Measurements from ENCODE around the gene ITGA2B. TPM values are rescaled to one million over a fixed set of nuclear protein-coding genes. Genes with fewer than 3 reads are reported as not detected.
"Not testable (repeated sequence)": the region's sequence is repeated elsewhere in the genome, so short reads cannot be mapped to it uniquely, and the experiment has no call there.

Gene ITGA2B
- total RNA-seq, 1 experiment from 2014 or later = not detected

GRCh38 chr17:44394112-44394511 is 4.7 kb upstream of the ITGA2B start:
- DNase-seq (ENCODE audit: low spot score) = not testable (repeated sequence)

GRCh38 chr17:44390250-44390870 is 911 bp upstream of the ITGA2B start:
- no peak for DNase-seq (ENCODE audit: low spot score)

- no peak for DNase-seq (ENCODE audit: low spot score)
Observed at GRCh38 chr17:44389723-44390202, 314 bp upstream of the ITGA2B start.

- no peak for DNase-seq (ENCODE audit: low spot score)
Observed at GRCh38 chr17:44387804-44388203, 1.6 kb downstream of the ITGA2B start.

GRCh38 chr17:44386182-44386525 is 3.3 kb downstream of the ITGA2B start:
- no peak for DNase-seq (ENCODE audit: low spot score)

- DNase-seq (ENCODE audit: low spot score) = no peak
Observed at GRCh38 chr17:44385287-44386181, 3.9 kb downstream of the ITGA2B start.

- no peak for DNase-seq (ENCODE audit: low spot score)
Observed at GRCh38 chr17:44384823-44385286, 4.6 kb downstream of the ITGA2B start.

GRCh38 chr17:44384281-44384822 is 5.1 kb downstream of the ITGA2B start:
- DNase-seq (ENCODE audit: low spot score) = no peak

- DNase-seq (ENCODE audit: low spot score) = no peak
Observed at GRCh38 chr17:44383861-44384260, 5.6 kb downstream of the ITGA2B start.

- DNase-seq (ENCODE audit: low spot score) = no peak
Observed at GRCh38 chr17:44383363-44383762, 6.1 kb downstream of the ITGA2B start.

- no peak for DNase-seq (ENCODE audit: low spot score)
Observed at GRCh38 chr17:44382917-44383316, 6.5 kb downstream of the ITGA2B start.

GRCh38 chr17:44381810-44382305 is 7.6 kb downstream of the ITGA2B start:
- DNase-seq (ENCODE audit: low spot score) = no peak

GRCh38 chr17:44380767-44381166 is 8.7 kb downstream of the ITGA2B start:
- DNase-seq (ENCODE audit: low spot score) = no peak

- no peak for DNase-seq (ENCODE audit: low spot score)
Observed at GRCh38 chr17:44379887-44380286, 9.6 kb downstream of the ITGA2B start.

- DNase-seq (ENCODE audit: low spot score) = no peak
Observed at GRCh38 chr17:44378171-44378705, 11.2 kb downstream of the ITGA2B start.

GRCh38 chr17:44376779-44377178 is 12.7 kb downstream of the ITGA2B start:
- no peak for DNase-seq (ENCODE audit: low spot score)

GRCh38 chr17:44376124-44376523 is 13.3 kb downstream of the ITGA2B start:
- DNase-seq (ENCODE audit: low spot score) = no peak

- DNase-seq (ENCODE audit: low spot score) = no peak
Observed at GRCh38 chr17:44375196-44376017, 14.0 kb downstream of the ITGA2B start.

- DNase-seq (ENCODE audit: low spot score) = no peak
Observed at GRCh38 chr17:44374306-44375195, 14.9 kb downstream of the ITGA2B start.

- DNase-seq (ENCODE audit: low spot score) = no peak
Observed at GRCh38 chr17:44372036-44372435, 17.4 kb downstream of the ITGA2B start.

Measured in HT-29 (cell line).